SJCRH30 (cell line): ENCODE data around the gene LAPTM5. TPM values are rescaled to one million over a fixed set of nuclear protein-coding genes. Genes with fewer than 3 reads are reported as not detected.
A peak's percentile ranks its signal among the peaks of the same experiment; 100 is the strongest.

ENCODE experiments used
- DNase-seq, 2 experiments: peaks; one replicate each; pipeline ENCODE4 v3.0.0-alpha.2; 2015 to 2020
- H3K27ac ChIP-seq: fragments of 250-450 bp; sonication (Bioruptor Pico); 2 replicates; pipeline ENCODE4 v1.5.1; 2020; ENCODE audit warnings: mild to moderate bottlenecking, moderate library complexity
- H3K27me3 ChIP-seq: fragments of 250-450 bp; sonication (Bioruptor Pico); 2 replicates; pipeline ENCODE4 v1.5.1; 2020; ENCODE audit warnings: mild to moderate bottlenecking, moderate library complexity
- H3K36me3 ChIP-seq: fragments of 250-450 bp; sonication (Bioruptor Pico); 2 replicates; pipeline ENCODE4 v1.5.1; 2020; ENCODE audit warnings: mild to moderate bottlenecking, moderate library complexity
- H3K4me1 ChIP-seq: fragments of 250-450 bp; sonication (Bioruptor Pico); 2 replicates; pipeline ENCODE4 v1.5.1; 2020; ENCODE audit warnings: mild to moderate bottlenecking, moderate library complexity
- H3K4me3 ChIP-seq: fragments of 250-450 bp; sonication (Bioruptor Pico); 2 replicates; pipeline ENCODE4 v1.5.1; 2020; ENCODE audit warnings: mild to moderate bottlenecking, moderate library complexity
- H3K9me3 ChIP-seq: fragments of 250-450 bp; sonication (Bioruptor Pico); replicated peaks from 2 replicates; pipeline ENCODE4 v1.5.1; 2020; ENCODE audit warnings: mild to moderate bottlenecking, moderate library complexity
- total RNA-seq: library from RNA; depleted of rRNA; stranded (reverse); fragments of >200 nt; shearing (Covaris generic); gene quantifications from 2 replicates; pipeline ENCODE4 v1.2.3, GENCODE V29; 2014

Gene LAPTM5
- total RNA-seq, 1 experiment from 2014 or later = 34.9 TPM

- Histone ChIP-seq H3K4me1 (peaks cover 42% of the 10 kb centered on the region), H3K27me3 (no peaks in the 10 kb centered on the region), H3K36me3 (no peaks in the 10 kb centered on the region), H3K27ac (no peak overlapping the region), H3K9me3 (no peaks in the 10 kb centered on the region), H3K4me3 (no peak overlapping the region)
- no peak for DNase-seq
Measured at GRCh38 chr1:30780409-30780808, 22.8 kb upstream of the LAPTM5 start.

- peak; percentile 89 to 97 for DNase-seq
- no peaks in the 10 kb centered on the region for H3K27me3 ChIP-seq
- no peaks in the 10 kb centered on the region for H3K36me3 ChIP-seq
- no peak overlapping the region for H3K4me3 ChIP-seq
- no peaks in the 10 kb centered on the region for H3K9me3 ChIP-seq
- H3K4me1 ChIP-seq = peaks cover 45% of the 10 kb centered on the region
- H3K27ac ChIP-seq = no peak overlapping the region
Measured at GRCh38 chr1:30779294-30780071, 21.9 kb upstream of the LAPTM5 start.

GRCh38 chr1:30778979-30779293 lies 21.4 kb upstream of the LAPTM5 start:
- Histone ChIP-seq H3K27ac (no peak overlapping the region; the same call in 1 of the 2 replicates), H3K4me1 (peaks cover 40% of the 10 kb centered on the region), H3K4me3 (no peak overlapping the region)

GRCh38 chr1:30778154-30778978 lies 20.8 kb upstream of the LAPTM5 start:
- H3K4me1 ChIP-seq = peaks cover 35% of the 10 kb centered on the region
- no peak overlapping the region for H3K4me3 ChIP-seq
- no peaks in the 10 kb centered on the region for H3K27me3 ChIP-seq
- peak overlapping the region; percentile 6; the same call in 1 of the 2 replicates for H3K27ac ChIP-seq
- no peaks in the 10 kb centered on the region for H3K9me3 ChIP-seq
- peak; percentile 96 to 98 for DNase-seq
- H3K36me3 ChIP-seq = no peaks in the 10 kb centered on the region

More at GRCh38 chr1:30778979-30779293, 21.4 kb upstream of the LAPTM5 start:
- Histone ChIP-seq H3K9me3 (no peaks in the 10 kb centered on the region), H3K36me3 (no peaks in the 10 kb centered on the region), H3K27me3 (no peaks in the 10 kb centered on the region)
- no peak for DNase-seq

DNA sequence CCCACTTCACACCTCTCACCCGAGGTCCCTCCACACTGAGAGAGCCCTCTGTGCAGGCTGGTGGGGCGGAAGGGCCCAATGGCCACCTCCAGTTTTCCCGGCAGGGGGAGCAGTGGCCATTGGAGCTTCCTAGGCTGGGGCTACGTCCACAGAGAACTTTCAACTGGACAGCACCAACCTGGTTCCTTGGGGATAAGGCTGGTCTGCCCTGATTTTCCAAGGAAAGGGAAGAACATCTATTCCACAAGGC lies 20.3 kb upstream of the LAPTM5 start:
- DNase-seq = no peak
- Histone ChIP-seq H3K4me3 (no peak overlapping the region), H3K9me3 (no peaks in the 10 kb centered on the region), H3K4me1 (peaks cover 29% of the 10 kb centered on the region), H3K27me3 (no peaks in the 10 kb centered on the region), H3K27ac (peak overlapping the region; percentile 6; the same call in 1 of the 2 replicates), H3K36me3 (no peaks in the 10 kb centered on the region)

DNA sequence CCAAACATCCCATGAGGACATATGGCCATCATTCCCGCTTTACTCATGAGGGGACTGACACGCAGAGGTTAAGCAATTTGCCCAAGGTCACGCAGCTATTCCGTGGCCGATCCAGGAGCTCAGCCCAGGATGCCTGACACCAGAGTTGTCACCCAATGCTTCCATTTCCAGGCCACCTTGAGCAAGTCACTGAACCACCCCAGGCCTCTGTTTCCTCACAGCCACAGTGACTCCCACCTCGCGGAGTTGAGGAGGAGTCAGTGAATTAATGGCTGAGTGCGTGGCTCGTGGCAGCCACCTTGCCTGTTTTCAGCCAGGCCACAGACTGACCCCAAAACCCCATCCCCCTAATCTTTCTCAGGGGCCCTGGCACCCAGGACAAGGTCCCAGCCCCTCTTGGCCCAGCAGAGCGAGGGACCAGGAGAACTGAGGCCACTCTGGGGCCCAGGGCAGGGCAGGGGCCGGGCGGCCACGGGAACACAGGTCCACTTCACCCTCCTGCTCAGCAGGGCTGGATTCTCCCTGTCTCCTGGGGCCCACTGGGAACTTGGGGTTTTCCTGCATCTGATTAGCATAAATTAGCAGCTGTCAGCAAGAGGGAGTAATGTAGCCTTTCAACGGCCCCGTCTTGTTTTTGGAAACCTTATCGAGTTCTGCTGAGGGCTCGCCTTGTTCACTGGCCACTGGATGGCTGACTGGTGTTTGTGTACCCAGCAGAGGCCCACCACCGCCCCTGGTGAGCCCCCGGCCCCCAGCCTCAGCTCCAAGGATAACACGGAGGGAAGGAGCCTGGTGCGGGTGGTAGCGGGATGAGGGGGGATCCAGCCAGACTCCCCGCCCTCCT lies 19.7 kb upstream of the LAPTM5 start:
- Histone ChIP-seq H3K36me3 (no peaks in the 10 kb centered on the region), H3K27ac (no peak overlapping the region; the same call in 1 of the 2 replicates), H3K4me3 (no peak overlapping the region), H3K9me3 (no peaks in the 10 kb centered on the region), H3K27me3 (no peaks in the 10 kb centered on the region), H3K4me1 (peaks cover 25% of the 10 kb centered on the region)
- no peak for DNase-seq

DNA sequence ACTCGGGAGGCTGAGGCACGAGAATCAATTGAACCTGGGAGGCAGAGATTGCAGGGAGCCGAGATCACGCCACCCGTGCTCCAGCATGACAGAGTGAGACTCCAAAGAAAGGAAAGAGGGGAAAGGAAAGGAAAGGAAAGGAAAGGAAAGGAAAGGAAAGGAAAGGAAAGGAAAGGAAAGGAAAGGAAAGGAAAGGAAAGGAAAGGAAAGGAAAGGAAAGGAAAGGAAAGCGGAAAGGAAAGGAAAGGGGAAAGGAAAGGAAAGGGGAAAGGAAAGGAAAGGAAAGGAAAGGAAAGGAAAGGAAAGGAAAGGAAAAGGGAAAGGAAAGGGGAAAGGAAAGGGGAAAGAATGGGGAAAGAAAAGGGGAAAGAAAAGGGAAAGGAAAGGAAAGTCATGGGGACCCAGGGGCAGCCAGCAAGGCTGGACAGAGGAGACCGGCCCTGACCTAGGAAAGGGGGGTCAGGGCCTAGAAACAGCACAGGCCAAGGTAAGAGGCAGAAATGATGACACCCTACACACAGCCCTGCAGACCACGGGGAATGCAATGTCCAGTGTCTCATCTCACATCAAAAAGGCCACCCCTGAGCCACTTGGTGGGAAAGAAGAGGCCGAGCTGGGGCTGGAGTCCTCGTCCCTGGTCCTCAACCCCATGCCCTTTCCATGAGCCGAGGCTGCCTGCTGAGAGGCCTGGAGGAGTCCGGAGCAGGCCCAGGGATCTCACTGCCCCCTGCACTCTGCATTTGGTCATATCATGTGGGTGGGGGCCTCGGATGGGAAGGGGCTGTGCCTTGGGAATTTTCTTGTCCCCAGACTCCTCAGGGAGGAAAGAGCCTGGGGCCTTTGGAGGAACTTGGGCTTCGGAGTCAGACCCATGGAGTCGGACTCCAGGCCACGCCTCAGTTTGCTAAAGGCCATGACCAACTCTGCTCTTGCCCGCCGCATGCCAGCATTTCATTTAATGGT lies 18.8 kb upstream of the LAPTM5 start:
- Histone ChIP-seq H3K9me3 (no peaks in the 10 kb centered on the region), H3K4me3 (no peak overlapping the region), H3K36me3 (no peaks in the 10 kb centered on the region), H3K27ac (no peak overlapping the region), H3K27me3 (no peaks in the 10 kb centered on the region), H3K4me1 (peaks cover 25% of the 10 kb centered on the region)
- DNase-seq = no peak

- no peaks in the 10 kb centered on the region for H3K9me3 ChIP-seq
- no peaks in the 10 kb centered on the region for H3K36me3 ChIP-seq
- no peak overlapping the region; the same call in 1 of the 2 replicates for H3K27ac ChIP-seq
- no peak for DNase-seq
- peaks cover 25% of the 10 kb centered on the region for H3K4me1 ChIP-seq
- no peak overlapping the region for H3K4me3 ChIP-seq
- no peaks in the 10 kb centered on the region for H3K27me3 ChIP-seq
Measured at GRCh38 chr1:30775433-30775975, 17.9 kb upstream of the LAPTM5 start.

- peak; percentile 47 to 56 for DNase-seq
Measured at GRCh38 chr1:30774550-30775432, 17.2 kb upstream of the LAPTM5 start.

GRCh38 chr1:30773722-30774358 lies 16.3 kb upstream of the LAPTM5 start:
- Histone ChIP-seq H3K4me1 (peaks cover 25% of the 10 kb centered on the region), H3K9me3 (no peaks in the 10 kb centered on the region), H3K27ac (no peak overlapping the region), H3K27me3 (no peaks in the 10 kb centered on the region), H3K4me3 (no peak overlapping the region), H3K36me3 (no peaks in the 10 kb centered on the region)
- DNase-seq = no peak

More at GRCh38 chr1:30774550-30775432, 17.2 kb upstream of the LAPTM5 start:
- Histone ChIP-seq H3K4me3 (no peak overlapping the region), H3K36me3 (no peaks in the 10 kb centered on the region), H3K27ac (no peak overlapping the region; the same call in 1 of the 2 replicates), H3K27me3 (no peaks in the 10 kb centered on the region), H3K9me3 (no peaks in the 10 kb centered on the region), H3K4me1 (peaks cover 25% of the 10 kb centered on the region)

- Histone ChIP-seq H3K27ac (no peak overlapping the region), H3K4me1 (peaks cover 19% of the 10 kb centered on the region), H3K4me3 (no peak overlapping the region), H3K36me3 (no peaks in the 10 kb centered on the region), H3K27me3 (no peaks in the 10 kb centered on the region), H3K9me3 (no peaks in the 10 kb centered on the region)
- DNase-seq = no peak
Measured at GRCh38 chr1:30771005-30771404, 13.4 kb upstream of the LAPTM5 start.

- no peaks in the 10 kb centered on the region for H3K36me3 ChIP-seq
- H3K27ac ChIP-seq = no peak overlapping the region
- DNase-seq = no peak
- H3K27me3 ChIP-seq = no peaks in the 10 kb centered on the region
- no peak overlapping the region for H3K4me3 ChIP-seq
- no peaks in the 10 kb centered on the region for H3K9me3 ChIP-seq
- H3K4me1 ChIP-seq = peaks cover 14% of the 10 kb centered on the region
Measured at GRCh38 chr1:30770150-30770549, 12.6 kb upstream of the LAPTM5 start.
